Activated CD8-positive, alpha-beta memory T cell treated with anti-CD3 and anti-CD28 coated beads, Interleukin-2, amount 50 U/mL, for 4 hours (primary cell): ENCODE measurements around the gene BRI3.

Experiments
- DNase-seq: peaks from one replicate; pipeline ENCODE4 v3.0.0-alpha.2; 2020

The BRI3 gene

GRCh38 chr7:98288064-98288823 is 6.8 kb downstream of the BRI3 start:
- no peak for DNase-seq

GRCh38 chr7:98289333-98289875 is 7.9 kb downstream of the BRI3 start:
- no peak for DNase-seq

GRCh38 chr7:98291717-98292116 is 10.2 kb downstream of the BRI3 start:
- DNase-seq = no peak

GRCh38 chr7:98293265-98293664 is 11.8 kb downstream of the BRI3 start:
- no peak for DNase-seq

GRCh38 chr7:98293746-98294145 is 12.3 kb downstream of the BRI3 start:
- no peak for DNase-seq

GRCh38 chr7:98294326-98294725 is 12.8 kb downstream of the BRI3 start:
- no peak for DNase-seq

- DNase-seq = no peak
These were observed 13.4 kb downstream of the BRI3 start for GRCh38 chr7:98294798-98295382.

GRCh38 chr7:98295467-98296192 is 14.1 kb downstream of the BRI3 start:
- DNase-seq = no peak

- no peak for DNase-seq
These were observed 15.3 kb downstream of the BRI3 start for GRCh38 chr7:98296833-98297232.

GRCh38 chr7:98297626-98298286 is 16.3 kb downstream of the BRI3 start:
- no peak for DNase-seq

- no peak for DNase-seq
These were observed 19.3 kb downstream of the BRI3 start for GRCh38 chr7:98300595-98301372.

GRCh38 chr7:98301693-98302470 is 20.4 kb downstream of the BRI3 start:
- no peak for DNase-seq

GRCh38 chr7:98303176-98303865 is 21.8 kb downstream of the BRI3 start:
- DNase-seq = no peak

- no peak for DNase-seq
These were observed 22.4 kb downstream of the BRI3 start for GRCh38 chr7:98303906-98304305.

- DNase-seq = no peak
These were observed 24.6 kb downstream of the BRI3 start for GRCh38 chr7:98305951-98306535.

- DNase-seq = no peak
These were observed 26.5 kb downstream of the BRI3 start for GRCh38 chr7:98307971-98308466.

GRCh38 chr7:98309566-98309965 is 28.1 kb downstream of the BRI3 start:
- DNase-seq = no peak

- DNase-seq = no peak
These were observed 30.7 kb downstream of the BRI3 start for GRCh38 chr7:98312201-98312600.

GRCh38 chr7:98314469-98314868 is 33.0 kb downstream of the BRI3 start:
- no peak for DNase-seq

- DNase-seq = no peak
These were observed 34.0 kb downstream of the BRI3 start for GRCh38 chr7:98315318-98315993.
